ENCODE results near the gene CAMK1D.
A peak's percentile ranks its signal among the peaks of the same experiment; 100 is the strongest.
"Not testable (repeated sequence)": the region's sequence is repeated elsewhere in the genome, so short reads cannot be mapped to it uniquely, and the experiment has no call there.

The CAMK1D gene

GRCh38 chr10:12340937-12341336 lies 8.4 kb upstream of the CAMK1D start:
- DNase-seq (ENCODE audit: low read depth, low spot score): no peak

- no peak for DNase-seq (ENCODE audit: low read depth, low spot score)
Measured at GRCh38 chr10:12341526-12341925, 7.8 kb upstream of the CAMK1D start.

- DNase-seq (ENCODE audit: low read depth, low spot score): no peak
Measured at GRCh38 chr10:12344375-12345110, 4.8 kb upstream of the CAMK1D start.

GRCh38 chr10:12346707-12347106 lies 2.6 kb upstream of the CAMK1D start:
- no peak for DNase-seq (ENCODE audit: low read depth, low spot score)

- DNase-seq (ENCODE audit: low read depth, low spot score): peak; percentile 23
Measured at GRCh38 chr10:12348294-12348869, 965 bp upstream of the CAMK1D start.

GRCh38 chr10:12349629-12350166 lies 351 bp downstream of the CAMK1D start:
- DNase-seq (ENCODE audit: low read depth, low spot score): no peak

GRCh38 chr10:12350167-12350872 lies 973 bp downstream of the CAMK1D start:
- peak; percentile 57 for DNase-seq (ENCODE audit: low read depth, low spot score)

- DNase-seq (ENCODE audit: low read depth, low spot score): no peak
Measured at GRCh38 chr10:12350925-12351324, 1.6 kb downstream of the CAMK1D start.

GRCh38 chr10:12351447-12351846 lies 2.1 kb downstream of the CAMK1D start:
- no peak for DNase-seq (ENCODE audit: low read depth, low spot score)

GRCh38 chr10:12351889-12352288 lies 2.5 kb downstream of the CAMK1D start:
- no peak for DNase-seq (ENCODE audit: low read depth, low spot score)

- no peak for DNase-seq (ENCODE audit: low read depth, low spot score)
Measured at GRCh38 chr10:12353399-12354242, 4.3 kb downstream of the CAMK1D start.

GRCh38 chr10:12354696-12355095 lies 5.3 kb downstream of the CAMK1D start:
- not testable (repeated sequence) for DNase-seq (ENCODE audit: low read depth, low spot score)

GRCh38 chr10:12355384-12355783 lies 6.0 kb downstream of the CAMK1D start:
- DNase-seq (ENCODE audit: low read depth, low spot score): no peak

- DNase-seq (ENCODE audit: low read depth, low spot score): no peak
Measured at GRCh38 chr10:12357525-12358151, 8.3 kb downstream of the CAMK1D start.

- DNase-seq (ENCODE audit: low read depth, low spot score): no peak
Measured at GRCh38 chr10:12358863-12359564, 9.7 kb downstream of the CAMK1D start.

- no peak for DNase-seq (ENCODE audit: low read depth, low spot score)
Measured at GRCh38 chr10:12360461-12360860, 11.1 kb downstream of the CAMK1D start.

- not testable (repeated sequence) for DNase-seq (ENCODE audit: low read depth, low spot score)
Measured at GRCh38 chr10:12361115-12361514, 11.8 kb downstream of the CAMK1D start.

- no peak for DNase-seq (ENCODE audit: low read depth, low spot score)
Measured at GRCh38 chr10:12364559-12364958, 15.2 kb downstream of the CAMK1D start.

GRCh38 chr10:12367272-12367671 lies 17.9 kb downstream of the CAMK1D start:
- DNase-seq (ENCODE audit: low read depth, low spot score): no peak

- no peak for DNase-seq (ENCODE audit: low read depth, low spot score)
Measured at GRCh38 chr10:12369982-12370381, 20.6 kb downstream of the CAMK1D start.

GRCh38 chr10:12372846-12373245 lies 23.5 kb downstream of the CAMK1D start:
- DNase-seq (ENCODE audit: low read depth, low spot score): no peak

Measured in ELF-1 (cell line).